Measurements from ENCODE around the gene IL18R1.

The IL18R1 gene

GRCh38 chr2:102345329-102345920 is 10.2 kb upstream of the IL18R1 start:
- FAIRE-seq, result no peak
- DNase-seq (ENCODE audit: insufficient read length, low spot score), result no peak
- no peak for TF ChIP-seq CTCF (IDR thresholded peaks at IDR 0.05; ENCODE audit: insufficient read depth, missing control alignments)

GRCh38 chr2:102346381-102347130 is 9.0 kb upstream of the IL18R1 start:
- DNase-seq (ENCODE audit: insufficient read length, low spot score) (no peak), FAIRE-seq (no peak)

GRCh38 chr2:102350137-102350793 is 5.3 kb upstream of the IL18R1 start:
- no peak for TF ChIP-seq CTCF (IDR thresholded peaks at IDR 0.05; ENCODE audit: insufficient read depth, missing control alignments)
- FAIRE-seq (no peak), DNase-seq (ENCODE audit: insufficient read length, low spot score) (no peak)

More at GRCh38 chr2:102346381-102347130, 9.0 kb upstream of the IL18R1 start:
- TF ChIP-seq CTCF (IDR thresholded peaks at IDR 0.05; ENCODE audit: insufficient read depth, missing control alignments), result no peak

- DNase-seq (ENCODE audit: insufficient read length, low spot score), result no peak
- no peak for FAIRE-seq
- no peak for TF ChIP-seq CTCF (IDR thresholded peaks at IDR 0.05; ENCODE audit: insufficient read depth, missing control alignments)
Measured at GRCh38 chr2:102356381-102356712, 751 bp downstream of the IL18R1 start.

- no peak for FAIRE-seq
- no peak for TF ChIP-seq CTCF (IDR thresholded peaks at IDR 0.05; ENCODE audit: insufficient read depth, missing control alignments)
- no peak for DNase-seq (ENCODE audit: insufficient read length, low spot score)
Measured at GRCh38 chr2:102356741-102357140, 1.1 kb downstream of the IL18R1 start.

- DNase-seq (ENCODE audit: insufficient read length, low spot score), result no peak
- no peak for FAIRE-seq
- TF ChIP-seq CTCF (IDR thresholded peaks at IDR 0.05; ENCODE audit: insufficient read depth, missing control alignments), result no peak
Measured at GRCh38 chr2:102357937-102358336, 2.3 kb downstream of the IL18R1 start.

GRCh38 chr2:102358496-102358895 is 2.9 kb downstream of the IL18R1 start:
- FAIRE-seq, result no peak
- no peak for DNase-seq (ENCODE audit: insufficient read length, low spot score)
- no peak for TF ChIP-seq CTCF (IDR thresholded peaks at IDR 0.05; ENCODE audit: insufficient read depth, missing control alignments)

Data from D721Med (cell line).